Epithelial cell of esophagus (primary cell): ENCODE results near the gene POLD2.

Experiments used
- DNase-seq: peaks from one replicate; pipeline ENCODE4 v3.0.0; 2010; ENCODE audit warnings: low read depth
- H3K4me3 ChIP-seq: 2 replicates; pipeline ENCODE4 v1.5.1; 2011; ENCODE audit warnings: mild to moderate bottlenecking, low read length, control low read depth
- TF ChIP-seq, protein P1 (sequence below): IDR thresholded peaks from 2 replicates; pipeline ENCODE4 v1.5.1; 2011; ENCODE audit warnings: low read depth, mild to moderate bottlenecking, low read length, control low read depth, inconsistent platforms; ENCODE audit not compliant: insufficient read depth; ENCODE audit errors: missing control alignments

Gene POLD2

GRCh38 chr7:44162179-44162578 lies 38.8 kb upstream of the POLD2 start:
- TF ChIP-seq, protein P1, sequence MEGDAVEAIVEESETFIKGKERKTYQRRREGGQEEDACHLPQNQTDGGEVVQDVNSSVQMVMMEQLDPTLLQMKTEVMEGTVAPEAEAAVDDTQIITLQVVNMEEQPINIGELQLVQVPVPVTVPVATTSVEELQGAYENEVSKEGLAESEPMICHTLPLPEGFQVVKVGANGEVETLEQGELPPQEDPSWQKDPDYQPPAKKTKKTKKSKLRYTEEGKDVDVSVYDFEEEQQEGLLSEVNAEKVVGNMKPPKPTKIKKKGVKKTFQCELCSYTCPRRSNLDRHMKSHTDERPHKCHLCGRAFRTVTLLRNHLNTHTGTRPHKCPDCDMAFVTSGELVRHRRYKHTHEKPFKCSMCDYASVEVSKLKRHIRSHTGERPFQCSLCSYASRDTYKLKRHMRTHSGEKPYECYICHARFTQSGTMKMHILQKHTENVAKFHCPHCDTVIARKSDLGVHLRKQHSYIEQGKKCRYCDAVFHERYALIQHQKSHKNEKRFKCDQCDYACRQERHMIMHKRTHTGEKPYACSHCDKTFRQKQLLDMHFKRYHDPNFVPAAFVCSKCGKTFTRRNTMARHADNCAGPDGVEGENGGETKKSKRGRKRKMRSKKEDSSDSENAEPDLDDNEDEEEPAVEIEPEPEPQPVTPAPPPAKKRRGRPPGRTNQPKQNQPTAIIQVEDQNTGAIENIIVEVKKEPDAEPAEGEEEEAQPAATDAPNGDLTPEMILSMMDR = no peak
- DNase-seq = no peak
- H3K4me3 ChIP-seq = no peak overlapping the region

GRCh38 chr7:44161371-44161770 lies 38.0 kb upstream of the POLD2 start:
- no peak overlapping the region for H3K4me3 ChIP-seq
- no peak for DNase-seq
- TF ChIP-seq, protein P1 = no peak

GRCh38 chr7:44159824-44160630 lies 36.7 kb upstream of the POLD2 start:
- DNase-seq = no peak
- no peak overlapping the region for H3K4me3 ChIP-seq
- TF ChIP-seq, protein P1 = no peak

GRCh38 chr7:44158873-44159631 lies 35.7 kb upstream of the POLD2 start:
- no peak overlapping the region for H3K4me3 ChIP-seq
- TF ChIP-seq, protein P1 = no peak

DNA sequence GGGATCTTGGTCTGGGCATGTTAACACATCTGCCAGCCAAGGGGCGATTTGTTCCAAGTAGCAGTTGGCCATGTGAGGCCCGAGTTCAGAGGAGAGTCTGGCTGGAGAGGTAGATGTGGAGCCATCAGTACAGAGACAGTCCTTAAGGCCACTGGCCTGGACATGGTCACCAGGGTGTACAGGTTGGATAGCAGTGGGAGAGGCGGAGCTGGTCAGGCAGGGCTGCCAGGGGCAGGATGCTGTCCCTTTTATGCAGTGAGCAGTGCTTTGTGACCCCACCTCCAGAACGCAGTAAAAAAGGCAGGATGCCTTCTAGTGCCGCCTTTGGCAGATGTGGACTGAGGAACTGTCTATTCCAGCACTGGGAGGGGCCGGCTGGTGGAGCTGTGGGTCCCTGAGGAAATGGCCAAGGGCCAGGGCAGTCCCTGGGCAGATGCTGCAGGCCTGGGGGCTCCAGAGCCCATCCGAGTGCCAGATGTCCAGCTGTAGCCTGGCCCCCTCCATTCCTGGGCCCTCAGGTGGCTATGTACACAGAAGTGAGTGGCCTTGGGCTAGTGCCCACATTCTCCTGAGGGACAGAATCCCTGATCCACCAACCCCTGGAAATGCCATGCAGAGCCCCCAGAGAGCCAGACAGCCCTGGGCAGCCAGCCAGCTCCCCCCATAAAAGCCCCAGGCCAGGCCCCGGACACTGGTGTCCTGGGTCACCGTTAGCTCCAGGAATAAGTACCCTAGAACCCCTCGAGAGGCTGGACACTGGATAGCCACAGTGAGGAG lies 34.9 kb upstream of the POLD2 start:
- H3K4me3 ChIP-seq = no peak overlapping the region
- no peak for DNase-seq
- TF ChIP-seq, protein P1 = no peak

More at GRCh38 chr7:44158873-44159631, 35.7 kb upstream of the POLD2 start:
- DNase-seq = no peak

- TF ChIP-seq, protein P1 = no peak
- H3K4me3 ChIP-seq = no peak overlapping the region
- DNase-seq = no peak
Measured at GRCh38 chr7:44157116-44158080, 34.0 kb upstream of the POLD2 start.
